Sigmoid colon (tissue), 7 donors: ENCODE data around the gene CCDC92B. TPM values are rescaled to one million over a fixed set of nuclear protein-coding genes. Genes with fewer than 3 reads are reported as not detected.
A peak's percentile ranks its signal among the peaks of the same experiment; 100 is the strongest.
"Not testable (repeated sequence)": the region's sequence is repeated elsewhere in the genome, so short reads cannot be mapped to it uniquely, and the experiment has no call there.

ENCODE experiments used
- DNase-seq: peaks from one replicate; pipeline ENCODE4 v3.0.0-alpha.2; 2019
- H3K27ac ChIP-seq, 4 donors: fragments of 200-600 bp; sonication (generic); one replicate each; pipeline ENCODE4 v1.5.1; 2016 to 2019; ENCODE audit warnings: mild to moderate bottlenecking in 1 of 4
- H3K27me3 ChIP-seq, 3 donors: fragments of 200-600 bp; sonication (generic); one replicate each; pipeline ENCODE4 v1.5.1; 2019; ENCODE audit warnings: mild to moderate bottlenecking in 1 of 3
- H3K36me3 ChIP-seq, 4 donors: fragments of 200-600 bp; sonication (generic); one replicate each; pipeline ENCODE4 v1.5.1; 2016 to 2019
- H3K4me1 ChIP-seq, 4 donors: fragments of 200-600 bp; sonication (generic); one replicate each; pipeline ENCODE4 v1.5.1; 2017 to 2019
- H3K4me3 ChIP-seq, 4 donors: fragments of 200-600 bp; sonication (generic); one replicate each; pipeline ENCODE4 v1.5.1; 2017 to 2019; ENCODE audit warnings: mild to moderate bottlenecking in 2 of 4, moderate library complexity in 1 of 4
- H3K9me3 ChIP-seq, 4 donors: fragments of 200-600 bp in 3 of 4; sonication (generic) in 3 of 4; one replicate each; pipeline versions ENCODE4 v1.5.1 to v1.6.1; 2013 to 2019
- EP300 ChIP-seq, 4 donors: sonication (generic); formaldehyde crosslinking; IDR thresholded peaks; one replicate each; pipeline ENCODE4 v1.6.1; 2017; ENCODE audit warnings: antibody characterized with exemption in 4 of 4
- POLR2A ChIP-seq, 2 donors: fragments of 450-650 bp; IDR thresholded peaks; one replicate each; pipeline ENCODE4 v1.6.1; 2016; ENCODE audit warnings: antibody characterized with exemption in 2 of 2, mild to moderate bottlenecking in 2 of 2, moderate library complexity in 2 of 2
- POLR2AphosphoS5 ChIP-seq, 4 donors: sonication (generic); formaldehyde crosslinking; IDR thresholded peaks; one replicate each; pipeline ENCODE4 v1.6.1; 2017; ENCODE audit warnings: antibody characterized with exemption in 4 of 4
- WGBS, 2 donors: extraction: QIAGEN DNeasy Blood & Tissue Kit; methylation state at CpG; one replicate each; pipeline ENCODE4 v1.1.7; 2013; 5-methylcytosine and 5-hydroxymethylcytosine counted together
- intact Hi-C: fragments of 100-400 bp; cut with DNase I; formaldehyde crosslinking; loops from one replicate; pipeline ENCODE4 v1.15.1; 2023
- polyA plus RNA-seq, 3 donors: library from polyadenylated mRNA; stranded (reverse); fragments of 200-250 nt; gene quantifications; one replicate each; pipeline ENCODE4 v1.2.3, GENCODE V29; 2013
- total RNA-seq, 4 donors: library from RNA; depleted of rRNA; stranded (reverse); fragments of >200 nt; gene quantifications; one replicate each; pipeline ENCODE4 v1.1.0, GENCODE V29; 2016
- TF ChIP-seq, protein P1 (sequence below), 4 experiments: fragments of 450-650 bp in 3 of 4; fragments of 200-600 bp in 1 of 4; IDR thresholded peaks; one replicate each; pipeline ENCODE4 v1.5.1; 2016 to 2019; ENCODE audit warnings: antibody characterized with exemption in 4 of 4, mild to moderate bottlenecking in 3 of 4, moderate library complexity in 2 of 4
- donor health status: healthy with polysubstance abuse.
- donor health status: Bipolar disorder and iron deficiency.
- donor health status: healthy.

CCDC92B gene
- total and polyA plus RNA-seq, 7 donors, result under 0.01 to 0.77 (median 0.18) TPM; not detected in 3

DNA sequence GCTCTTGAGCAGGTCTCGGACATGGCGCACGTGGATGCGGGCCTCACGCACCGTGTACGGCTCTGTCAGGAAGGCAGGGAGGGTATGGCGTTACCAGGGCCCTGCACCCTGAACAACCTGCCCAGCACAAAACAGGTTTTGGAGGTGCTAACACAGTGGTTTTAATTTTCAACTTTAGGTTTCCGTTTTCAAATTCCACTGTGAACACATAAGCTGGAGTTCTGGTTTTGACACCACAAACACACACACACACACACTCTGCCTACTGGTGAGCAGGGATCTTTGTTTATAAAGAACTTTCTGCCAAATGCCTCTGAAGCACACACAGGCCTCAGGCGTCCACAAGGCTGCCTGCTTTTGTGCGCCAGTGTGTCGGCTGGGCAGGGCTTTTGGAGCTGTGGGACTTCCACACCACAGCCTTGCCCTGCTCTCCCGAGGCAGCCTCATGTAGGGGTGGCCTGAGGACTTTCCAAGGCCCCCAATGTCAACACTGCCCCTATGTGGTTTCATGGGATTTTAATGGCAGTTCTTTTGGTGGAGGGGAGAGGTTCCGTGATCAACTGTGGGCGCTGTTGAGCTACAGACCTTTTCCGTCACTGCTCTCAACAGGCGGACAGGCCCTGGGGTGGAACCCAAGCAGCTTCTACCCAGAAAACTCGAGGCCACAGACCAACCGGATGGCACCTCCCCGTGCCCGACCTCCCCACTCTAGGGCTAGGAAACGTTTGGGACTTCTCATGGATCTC, 47.3 kb downstream of the CCDC92B start:
- H3K36me3 ChIP-seq, result peaks cover 33 to 72% (median 51%) of the 10 kb centered on the region in 4 donors

DNA sequence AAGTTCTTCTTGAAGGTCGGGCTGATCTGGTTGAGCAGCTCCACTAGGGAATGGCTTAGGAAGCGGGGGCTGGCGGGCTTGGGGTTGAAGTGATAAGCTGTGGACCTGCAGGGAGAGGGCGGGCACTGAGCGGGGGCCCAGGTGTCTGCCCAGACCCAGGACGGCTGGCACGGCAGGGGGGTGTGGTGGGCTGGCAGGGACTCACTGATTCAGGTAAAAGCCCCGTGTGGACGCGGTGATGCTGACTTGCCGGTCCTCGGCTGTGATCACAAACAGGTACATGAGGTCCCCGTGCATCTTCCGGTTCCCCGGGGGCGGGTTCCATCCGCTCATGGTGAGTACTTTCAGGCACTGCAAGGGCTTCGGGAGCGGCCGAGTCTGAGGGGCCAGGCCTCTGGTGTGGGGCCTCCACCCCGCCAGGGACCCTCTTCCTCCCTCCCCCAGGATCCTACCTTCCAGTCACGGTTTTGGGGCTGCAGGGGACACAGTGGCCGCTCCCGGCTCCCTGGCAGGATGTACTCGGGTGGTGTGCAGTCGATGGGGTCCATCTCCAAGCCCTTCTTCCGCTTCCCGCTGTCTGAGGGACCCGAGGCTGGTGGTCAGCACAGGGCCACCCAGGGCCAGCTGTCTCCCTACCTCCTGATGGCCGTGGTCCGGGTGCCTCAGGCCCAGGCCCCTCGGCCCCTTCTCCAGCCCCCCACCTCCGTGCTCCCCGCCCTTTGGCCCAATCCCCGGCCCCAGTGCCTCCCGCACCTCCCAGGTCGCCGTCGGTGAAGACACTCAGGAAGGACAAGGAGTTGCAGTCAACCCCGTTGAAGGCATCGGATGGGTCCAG, 48.1 kb downstream of the CCDC92B start:
- peak; percentile 62 for DNase-seq
- peaks cover 39 to 79% (median 58%) of the 10 kb centered on the region in 4 donors for H3K36me3 ChIP-seq

More for the DNA sequence above, 47.3 kb downstream of the CCDC92B start:
- TF ChIP-seq POLR2A (IDR thresholded peaks at IDR 0.05), result no peak
- TF ChIP-seq, protein P1, sequence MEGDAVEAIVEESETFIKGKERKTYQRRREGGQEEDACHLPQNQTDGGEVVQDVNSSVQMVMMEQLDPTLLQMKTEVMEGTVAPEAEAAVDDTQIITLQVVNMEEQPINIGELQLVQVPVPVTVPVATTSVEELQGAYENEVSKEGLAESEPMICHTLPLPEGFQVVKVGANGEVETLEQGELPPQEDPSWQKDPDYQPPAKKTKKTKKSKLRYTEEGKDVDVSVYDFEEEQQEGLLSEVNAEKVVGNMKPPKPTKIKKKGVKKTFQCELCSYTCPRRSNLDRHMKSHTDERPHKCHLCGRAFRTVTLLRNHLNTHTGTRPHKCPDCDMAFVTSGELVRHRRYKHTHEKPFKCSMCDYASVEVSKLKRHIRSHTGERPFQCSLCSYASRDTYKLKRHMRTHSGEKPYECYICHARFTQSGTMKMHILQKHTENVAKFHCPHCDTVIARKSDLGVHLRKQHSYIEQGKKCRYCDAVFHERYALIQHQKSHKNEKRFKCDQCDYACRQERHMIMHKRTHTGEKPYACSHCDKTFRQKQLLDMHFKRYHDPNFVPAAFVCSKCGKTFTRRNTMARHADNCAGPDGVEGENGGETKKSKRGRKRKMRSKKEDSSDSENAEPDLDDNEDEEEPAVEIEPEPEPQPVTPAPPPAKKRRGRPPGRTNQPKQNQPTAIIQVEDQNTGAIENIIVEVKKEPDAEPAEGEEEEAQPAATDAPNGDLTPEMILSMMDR (IDR thresholded peaks at IDR 0.05), result no peak
- TF ChIP-seq EP300 (IDR thresholded peaks at IDR 0.05), result no peak
- 91 to 93% methylated on average over 22 of the region's 22 CpGs for WGBS, 2 donors
- no peaks in the 10 kb centered on the region for H3K27me3 ChIP-seq
- H3K9me3 ChIP-seq, result no peaks in the 10 kb centered on the region
- H3K4me3 ChIP-seq, result no peak overlapping the region
- DNase-seq, result peak; percentile 59
- intact Hi-C loops, result no loop called here
- peaks cover 0 to 29% (median 11%) of the 10 kb centered on the region in 4 donors for H3K4me1 ChIP-seq
- H3K27ac ChIP-seq, result peak overlapping the region; percentile 20 to 53 (median 34)

GRCh38 chr17:2700491-2701141, 48.8 kb downstream of the CCDC92B start:
- Histone ChIP-seq H3K4me3 (no peak overlapping the region), H3K27ac (no peak overlapping the region), H3K36me3 (peaks cover 46 to 87% (median 66%) of the 10 kb centered on the region in 4 donors), H3K9me3 (no peaks in the 10 kb centered on the region), H3K4me1 (peaks cover 0 to 14% (median 2%) of the 10 kb centered on the region in 4 donors), H3K27me3 (no peaks in the 10 kb centered on the region)
- intact Hi-C loops, result no loop called here
- DNase-seq, result peak; percentile 64
- TF ChIP-seq POLR2AphosphoS5 (IDR thresholded peaks at IDR 0.05), result no peak
- no peak for TF ChIP-seq POLR2A (IDR thresholded peaks at IDR 0.05)
- TF ChIP-seq EP300 (IDR thresholded peaks at IDR 0.05), result no peak
- TF ChIP-seq, protein P1 (IDR thresholded peaks at IDR 0.05), result no peak
- WGBS, 2 donors, result 88 to 95% methylated on average over 27 of the region's 27 CpGs

More for the DNA sequence above, 48.1 kb downstream of the CCDC92B start:
- TF ChIP-seq EP300 (IDR thresholded peaks at IDR 0.05), result no peak
- TF ChIP-seq, protein P1 (IDR thresholded peaks at IDR 0.05), result no peak
- TF ChIP-seq POLR2AphosphoS5 (IDR thresholded peaks at IDR 0.05), result no peak
- no peak for TF ChIP-seq POLR2A (IDR thresholded peaks at IDR 0.05)
- Histone ChIP-seq H3K9me3 (no peaks in the 10 kb centered on the region), H3K4me3 (no peak overlapping the region), H3K4me1 (peaks cover 0 to 22% (median 6%) of the 10 kb centered on the region in 4 donors), H3K27ac (peak overlapping the region; percentile 7 to 53 (median 32)), H3K27me3 (no peaks in the 10 kb centered on the region)
- WGBS, 2 donors, result 95% methylated on average over 41 of the region's 41 CpGs
- intact Hi-C loops, result no loop called here

GRCh38 chr17:2700030-2700490, 49.4 kb downstream of the CCDC92B start:
- TF ChIP-seq, protein P1 (IDR thresholded peaks at IDR 0.05), result no peak
- no peak for TF ChIP-seq POLR2AphosphoS5 (IDR thresholded peaks at IDR 0.05)
- TF ChIP-seq POLR2A (IDR thresholded peaks at IDR 0.05), result no peak
- TF ChIP-seq EP300 (IDR thresholded peaks at IDR 0.05), result no peak
- H3K27ac ChIP-seq, result no peak overlapping the region
- 95% methylated on average over 20 of the region's 20 CpGs for WGBS, 2 donors
- H3K27me3 ChIP-seq, result no peaks in the 10 kb centered on the region
- peaks cover 51 to 93% (median 71%) of the 10 kb centered on the region in 4 donors for H3K36me3 ChIP-seq
- DNase-seq, result peak; percentile 52
- no peaks in the 10 kb centered on the region for H3K9me3 ChIP-seq
- peaks cover 0 to 11% (median 0%) of the 10 kb centered on the region in 4 donors for H3K4me1 ChIP-seq
- intact Hi-C loops, result no loop called here
- no peak overlapping the region for H3K4me3 ChIP-seq

- intact Hi-C loops, H3K4me3 ChIP-seq, H3K27me3 ChIP-seq, H3K9me3 ChIP-seq, H3K27ac ChIP-seq: not testable (repeated sequence)
- peak; percentile 39 for DNase-seq
- WGBS, 2 donors, result 92% methylated on average over 18 of the region's 18 CpGs
- Histone ChIP-seq H3K4me1 (peaks cover 0 to 11% (median 0%) of the 10 kb centered on the region in 4 donors), H3K36me3 (peaks cover 59 to 100% (median 79%) of the 10 kb centered on the region in 4 donors)
Observed at GRCh38 chr17:2699216-2699805, 50.1 kb downstream of the CCDC92B start.
